COLO829 (cell line): ENCODE results near the gene RHOXF2B.
"Not testable (repeated sequence)": the region's sequence is repeated elsewhere in the genome, so short reads cannot be mapped to it uniquely, and the experiment has no call there.

Experiments used
- DNase-seq: peaks from one replicate; pipeline ENCODE4 v3.0.0; 2012; ENCODE audit warnings: low spot score

Gene RHOXF2B

GRCh38 chrX:120077590-120077989 lies at the start of gene RHOXF2B:
RHOXF2B (minus strand) TSS chrX:120077690; CDS start chrX:120077552, 138 bp downstream.
- DNase-seq: not testable (repeated sequence)

- no peak for DNase-seq
These were observed 48.0 kb upstream of the RHOXF2B start for GRCh38 chrX:120125444-120125843.

GRCh38 chrX:120120223-120120622 lies 42.7 kb upstream of the RHOXF2B start:
- DNase-seq: no peak

- no peak for DNase-seq
These were observed 38.0 kb upstream of the RHOXF2B start, which contains the start of gene RHOXF1 for GRCh38 chrX:120115438-120115963. RHOXF1 (minus strand) TSS chrX:120115913; CDS start chrX:120115862, 51 bp downstream.

- DNase-seq: no peak
These were observed 34.1 kb upstream of the RHOXF2B start for GRCh38 chrX:120111611-120112010.

GRCh38 chrX:120109378-120109777 lies 31.9 kb upstream of the RHOXF2B start:
- no peak for DNase-seq

- DNase-seq: not testable (repeated sequence)
These were observed 27.2 kb upstream of the RHOXF2B start for GRCh38 chrX:120104707-120105106.

GRCh38 chrX:120101057-120101456 lies 23.6 kb upstream of the RHOXF2B start:
- not testable (repeated sequence) for DNase-seq

GRCh38 chrX:120090208-120090607 lies 12.7 kb upstream of the RHOXF2B start:
- DNase-seq: no peak

GRCh38 chrX:120087289-120088017 lies 10.0 kb upstream of the RHOXF2B start:
- DNase-seq: no peak

GRCh38 chrX:120085553-120086185 lies 8.2 kb upstream of the RHOXF2B start:
- DNase-seq: not testable (repeated sequence)

- DNase-seq: not testable (repeated sequence)
These were observed 11.3 kb downstream of the RHOXF2B start for GRCh38 chrX:120066169-120066568.

GRCh38 chrX:120042712-120043111 lies 34.8 kb downstream of the RHOXF2B start:
- DNase-seq: not testable (repeated sequence)

- not testable (repeated sequence) for DNase-seq
These were observed 35.2 kb downstream of the RHOXF2B start for GRCh38 chrX:120042247-120042646.

GRCh38 chrX:120040176-120040575 lies 37.3 kb downstream of the RHOXF2B start:
- not testable (repeated sequence) for DNase-seq

GRCh38 chrX:120039087-120039733 lies 38.3 kb downstream of the RHOXF2B start:
- DNase-seq: not testable (repeated sequence)

GRCh38 chrX:120036704-120037103 lies 40.8 kb downstream of the RHOXF2B start:
- no peak for DNase-seq

GRCh38 chrX:120035522-120036309 lies 41.8 kb downstream of the RHOXF2B start:
- DNase-seq: not testable (repeated sequence)

GRCh38 chrX:120029354-120029753 lies 48.1 kb downstream of the RHOXF2B start:
- DNase-seq: no peak

- DNase-seq: no peak
These were observed 54.2 kb downstream of the RHOXF2B start for GRCh38 chrX:120023259-120023658.

- DNase-seq: no peak
These were observed 54.7 kb downstream of the RHOXF2B start for GRCh38 chrX:120022763-120023162.
